AG09309 (cell line): Measurements from ENCODE around the gene TCIRG1.

Experiments
- DNase-seq: peaks from one replicate; pipeline ENCODE4 v3.0.0-alpha.2; 2010; ENCODE audit warnings: low read depth
- H3K4me3 ChIP-seq: 2 replicates; pipeline ENCODE4 v1.5.1; 2011; ENCODE audit warnings: mild to moderate bottlenecking, low read depth, low read length, moderate library complexity; ENCODE audit not compliant: control insufficient read depth
- TF ChIP-seq, protein P1 (sequence below): IDR thresholded peaks from 2 replicates; pipeline ENCODE4 v1.5.1; 2011; ENCODE audit warnings: mild to moderate bottlenecking, low read depth, low read length, inconsistent platforms; ENCODE audit not compliant: insufficient read depth, control insufficient read depth; ENCODE audit errors: missing control alignments

Gene TCIRG1

DNA sequence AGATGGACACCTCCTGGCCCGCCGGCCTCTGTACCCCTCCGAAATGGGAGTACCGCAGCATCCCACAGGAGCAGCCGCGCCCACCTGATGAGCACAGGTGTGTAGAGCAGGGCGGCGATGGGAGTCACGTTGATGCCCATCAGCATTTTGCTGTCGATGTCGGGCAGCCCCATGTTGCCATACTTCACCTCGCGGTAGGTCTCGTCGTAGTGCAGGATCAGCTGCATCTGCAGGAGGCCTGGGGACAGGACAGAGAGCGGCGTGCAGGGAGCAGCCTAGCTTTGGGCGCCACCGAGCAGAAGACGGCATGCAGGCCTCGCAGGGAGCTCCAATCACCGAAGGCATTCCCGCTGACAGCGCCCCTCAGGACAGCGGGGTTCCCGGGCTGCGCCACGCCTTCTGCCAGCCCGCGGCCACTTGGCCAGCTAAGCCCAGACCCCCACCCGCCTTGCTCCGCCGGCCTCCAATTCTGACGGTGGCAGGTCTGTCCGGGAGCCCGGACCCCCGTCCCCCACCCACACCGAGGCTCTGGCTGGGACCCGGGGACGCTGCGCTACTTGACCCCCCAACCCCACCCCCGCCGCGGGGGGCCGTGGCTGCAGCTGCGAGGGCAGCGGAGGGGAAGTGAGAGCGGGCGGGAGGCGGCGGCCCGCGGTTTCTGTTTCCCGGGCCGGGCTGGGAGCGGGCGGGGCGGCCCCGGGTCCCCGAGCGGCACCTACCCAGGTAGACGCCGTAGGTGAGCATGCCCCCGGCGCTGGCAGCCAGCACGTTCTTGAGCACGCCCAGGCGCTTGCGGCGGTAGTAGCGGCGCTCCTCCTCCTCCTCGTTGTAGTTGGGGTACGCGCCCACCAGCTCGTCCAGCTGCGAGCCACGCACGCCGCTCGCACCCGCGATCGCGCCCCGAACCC, 35.6 kb upstream of the TCIRG1 start:
- H3K4me3 ChIP-seq, result peak overlapping the region; percentile 52
- TF ChIP-seq, protein P1, sequence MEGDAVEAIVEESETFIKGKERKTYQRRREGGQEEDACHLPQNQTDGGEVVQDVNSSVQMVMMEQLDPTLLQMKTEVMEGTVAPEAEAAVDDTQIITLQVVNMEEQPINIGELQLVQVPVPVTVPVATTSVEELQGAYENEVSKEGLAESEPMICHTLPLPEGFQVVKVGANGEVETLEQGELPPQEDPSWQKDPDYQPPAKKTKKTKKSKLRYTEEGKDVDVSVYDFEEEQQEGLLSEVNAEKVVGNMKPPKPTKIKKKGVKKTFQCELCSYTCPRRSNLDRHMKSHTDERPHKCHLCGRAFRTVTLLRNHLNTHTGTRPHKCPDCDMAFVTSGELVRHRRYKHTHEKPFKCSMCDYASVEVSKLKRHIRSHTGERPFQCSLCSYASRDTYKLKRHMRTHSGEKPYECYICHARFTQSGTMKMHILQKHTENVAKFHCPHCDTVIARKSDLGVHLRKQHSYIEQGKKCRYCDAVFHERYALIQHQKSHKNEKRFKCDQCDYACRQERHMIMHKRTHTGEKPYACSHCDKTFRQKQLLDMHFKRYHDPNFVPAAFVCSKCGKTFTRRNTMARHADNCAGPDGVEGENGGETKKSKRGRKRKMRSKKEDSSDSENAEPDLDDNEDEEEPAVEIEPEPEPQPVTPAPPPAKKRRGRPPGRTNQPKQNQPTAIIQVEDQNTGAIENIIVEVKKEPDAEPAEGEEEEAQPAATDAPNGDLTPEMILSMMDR, result no peak
- DNase-seq, result no peak

- H3K4me3 ChIP-seq, result peak within 1 kb of the TSS; percentile 52
- no peak for DNase-seq
- TF ChIP-seq, protein P1, result no peak
These were observed 34.8 kb upstream of the TCIRG1 start, which contains the start of gene UNC93B1 for GRCh38 chr11:68003846-68004550. UNC93B1 (minus strand) TSS chr11:68004097; CDS start chr11:68004043, 54 bp downstream.

- H3K4me3 ChIP-seq, result peak overlapping the region; percentile 52
- DNase-seq, result no peak
- TF ChIP-seq, protein P1, result no peak
These were observed 34.1 kb upstream of the TCIRG1 start for GRCh38 chr11:68004551-68005335.

DNA sequence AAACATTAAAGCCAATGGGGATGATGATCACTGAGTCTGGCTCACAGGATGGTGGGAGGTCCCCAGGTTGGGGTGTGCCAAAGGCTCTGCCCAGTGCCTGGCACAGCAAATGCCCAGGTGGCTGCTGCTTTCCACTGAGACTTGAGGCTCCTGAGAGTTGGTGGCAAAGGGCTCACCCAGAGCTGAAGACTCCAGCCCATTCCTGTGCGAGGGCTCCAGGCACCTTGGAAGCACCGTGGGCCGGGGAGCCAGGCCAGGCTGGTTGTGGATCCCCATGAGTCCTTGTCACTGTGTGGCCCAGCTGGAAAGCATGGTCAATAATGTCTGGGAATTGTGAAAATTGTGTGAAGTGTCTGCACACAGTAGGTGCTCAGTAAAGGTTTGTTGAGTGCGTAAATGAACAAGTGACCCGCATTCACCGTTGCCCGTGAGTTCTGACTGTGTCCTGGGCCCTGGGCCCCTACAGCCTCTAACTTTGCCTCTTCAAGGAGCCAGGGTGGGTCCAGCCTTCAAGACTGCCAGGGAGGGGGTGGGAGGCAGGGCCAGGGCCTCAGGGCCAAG, 32.1 kb upstream of the TCIRG1 start:
- H3K4me3 ChIP-seq, result no peak overlapping the region
- TF ChIP-seq, protein P1, result no peak
- DNase-seq, result no peak

- H3K4me3 ChIP-seq, result no peak overlapping the region
- TF ChIP-seq, protein P1, result no peak
- DNase-seq, result no peak
These were observed 31.1 kb upstream of the TCIRG1 start for GRCh38 chr11:68007498-68008380.
